H1 (cell line): ENCODE results near the gene GALE. TPM values are rescaled to one million over a fixed set of nuclear protein-coding genes. Genes with fewer than 3 reads are reported as not detected.

ENCODE experiments used
- CTCF ChIA-PET: fragments of 300-600 bp; sonication (Branson Sonifier 250); formaldehyde crosslinking; loops from one replicate; lab custom pipeline; 2021; ENCODE audit not compliant: partially characterized antibody; lab: Charles Lee
- POLR2A ChIA-PET: fragments of 300-600 bp; sonication (Branson Sonifier 250); formaldehyde crosslinking; loops from one replicate; lab custom pipeline; 2021; ENCODE audit warnings: inconsistent platforms; ENCODE audit not compliant: partially characterized antibody; lab: Charles Lee
- DNase-seq, 2 experiments: peaks; one replicate each; pipeline versions ENCODE4 v3.0.0 to v3.0.0-alpha.2; 2010 to 2022; ENCODE audit warnings: low spot score in 2 of 2, low read depth in 1 of 2, mixed read lengths in 1 of 2
- FAIRE-seq: peaks from 2 replicates; lab custom pipeline; 2011; peaks lifted over from hg19 to GRCh38; lab: Jason Lieb, UNC
- H2AFZ ChIP-seq: 2 replicates; pipeline ENCODE4 v1.8.1; 2012; ENCODE audit warnings: low read length, inconsistent platforms
- H2AK5ac ChIP-seq: 2 replicates; pipeline ENCODE4 v1.6.1; 2013; ENCODE audit warnings: low read depth, low read length
- H2BK120ac ChIP-seq: replicated peaks from 2 replicates; pipeline ENCODE3; 2013; ENCODE audit warnings: low read depth, low read length, inconsistent platforms
- H2BK12ac ChIP-seq: 2 replicates; pipeline ENCODE4 v1.6.1; 2013; ENCODE audit warnings: low read depth, low read length
- H2BK15ac ChIP-seq: 2 replicates; pipeline ENCODE4 v1.6.1; 2013; ENCODE audit warnings: low read length
- H2BK20ac ChIP-seq: 2 replicates; pipeline ENCODE4 v1.6.1; 2013; ENCODE audit warnings: low read length
- H2BK5ac ChIP-seq: 2 replicates; pipeline ENCODE4 v1.6.1; 2013; ENCODE audit warnings: low read depth, low read length
- H3K14ac ChIP-seq: 2 replicates; pipeline ENCODE4 v1.6.1; 2013; ENCODE audit warnings: inconsistent platforms; ENCODE audit not compliant: insufficient read length
- H3K18ac ChIP-seq: 2 replicates; pipeline ENCODE4 v1.6.1; 2013; ENCODE audit warnings: low read length; ENCODE audit errors: extremely low read depth
- H3K23ac ChIP-seq: 2 replicates; pipeline ENCODE4 v1.6.1; 2013; ENCODE audit warnings: inconsistent platforms; ENCODE audit not compliant: insufficient read length
- H3K23me2 ChIP-seq: 2 replicates; pipeline ENCODE4 v1.6.1; 2013; ENCODE audit warnings: low read depth, low read length
- H3K27ac ChIP-seq: 2 replicates; pipeline ENCODE4 v1.6.1; 2011; ENCODE audit warnings: low read depth, low read length, inconsistent platforms
- H3K27me3 ChIP-seq, 4 experiments: replicated peaks in 1 of 4; 1 replicate in 1 of 4; 2 replicates in 3 of 4; pipeline versions ENCODE4 v1.6.1 to v1.8.1; 2011 to 2013; ENCODE audit warnings: low read length in 3 of 4, mild to moderate bottlenecking in 3 of 4, inconsistent platforms in 2 of 4, mixed read lengths in 2 of 4, moderate library complexity in 1 of 4; ENCODE audit not compliant: control insufficient read depth in 3 of 4, insufficient read depth in 3 of 4; ENCODE audit errors: extremely low read depth in 1 of 4
- H3K36me3 ChIP-seq, 4 experiments: 2 replicates each; pipeline versions ENCODE4 v1.6.1 to v1.8.1; 2011 to 2013; ENCODE audit warnings: mild to moderate bottlenecking in 4 of 4, low read length in 3 of 4, moderate library complexity in 2 of 4, control low read depth in 1 of 4, inconsistent platforms in 1 of 4; ENCODE audit not compliant: insufficient read depth in 4 of 4, control insufficient read depth in 2 of 4
- H3K4ac ChIP-seq: replicated peaks from 2 replicates; pipeline ENCODE3; 2013; ENCODE audit warnings: low read length, low read depth, mixed read lengths, inconsistent platforms; ENCODE audit not compliant: insufficient read length
- H3K4me1 ChIP-seq, 4 experiments: replicated peaks in 1 of 4; 1 replicate in 1 of 4; 2 replicates in 3 of 4; pipeline versions ENCODE4 v1.6.1 to v1.8.1; 2011 to 2013; ENCODE audit warnings: low read length in 3 of 4, inconsistent platforms in 2 of 4, mixed read lengths in 1 of 4; ENCODE audit not compliant: insufficient read depth in 4 of 4, control insufficient read depth in 3 of 4
- H3K4me2 ChIP-seq, 2 experiments: 2 replicates each; pipeline versions ENCODE4 v1.6.1 to v1.8.1; 2011 to 2013; ENCODE audit warnings: low read depth in 2 of 2, low read length in 2 of 2, control low read depth in 1 of 2, inconsistent platforms in 1 of 2, mild to moderate bottlenecking in 1 of 2; ENCODE audit not compliant: insufficient read depth in 1 of 2
- H3K4me3 ChIP-seq, 4 experiments: fragments of 200-600, 300-600 bp in 1 of 4; sonication (generic), shearing (Covaris generic), sonication (Bioruptor Twin) in 1 of 4; 2 replicates each; pipeline versions ENCODE4 v1.5.1 to v1.8.1; 2011 to 2016; ENCODE audit warnings: low read length in 4 of 4, low read depth in 3 of 4, control low read depth in 2 of 4, inconsistent platforms in 2 of 4, mild to moderate bottlenecking in 2 of 4, mixed read lengths in 1 of 4, moderate library complexity in 1 of 4; ENCODE audit not compliant: insufficient read depth in 2 of 4; ENCODE audit errors: extremely low read depth in 1 of 4
- H3K56ac ChIP-seq: replicated peaks from 2 replicates; pipeline ENCODE3; 2013; ENCODE audit warnings: low read depth, mild to moderate bottlenecking, mixed read lengths, low read length, inconsistent platforms; ENCODE audit not compliant: insufficient read length
- H3K79me1 ChIP-seq: 2 replicates; pipeline ENCODE4 v1.6.1; 2013; ENCODE audit warnings: low read depth, low read length, control low read depth
- H3K79me2 ChIP-seq, 2 experiments: 2 replicates each; pipeline versions ENCODE4 v1.6.1 to v1.8.1; 2012 to 2013; ENCODE audit warnings: low read length in 2 of 2, mild to moderate bottlenecking in 2 of 2, inconsistent platforms in 1 of 2; ENCODE audit not compliant: insufficient read depth in 2 of 2, control insufficient read depth in 1 of 2
- H3K9ac ChIP-seq, 4 experiments: replicated peaks in 1 of 4; 1 replicate in 1 of 4; 2 replicates in 3 of 4; pipeline versions ENCODE4 v1.6.1 to v1.8.1; 2011 to 2013; ENCODE audit warnings: low read depth in 3 of 4, low read length in 3 of 4, control low read depth in 2 of 4, mild to moderate bottlenecking in 2 of 4, moderate library complexity in 2 of 4, inconsistent platforms in 1 of 4; ENCODE audit errors: extremely low read depth in 1 of 4
- H3K9me3 ChIP-seq, 2 experiments: 2 replicates each; pipeline versions ENCODE4 v1.6.1 to v1.8.1; 2012 to 2013; ENCODE audit warnings: mild to moderate bottlenecking in 2 of 2, moderate library complexity in 2 of 2, control low read depth in 1 of 2, inconsistent platforms in 1 of 2, low read depth in 1 of 2, low read length in 1 of 2, mixed read lengths in 1 of 2; ENCODE audit not compliant: insufficient read depth in 2 of 2
- H4K20me1 ChIP-seq, 2 experiments: replicated peaks in 1 of 2; 2 replicates each; pipeline versions ENCODE3 to v1.8.1; 2011 to 2013; ENCODE audit warnings: inconsistent platforms in 2 of 2, low read length in 2 of 2, mild to moderate bottlenecking in 1 of 2; ENCODE audit not compliant: insufficient read depth in 2 of 2, control insufficient read depth in 1 of 2
- H4K5ac ChIP-seq: 2 replicates; pipeline ENCODE4 v1.6.1; 2013; ENCODE audit warnings: low read length, low read depth, mixed read lengths, inconsistent platforms; ENCODE audit not compliant: insufficient read length
- H4K8ac ChIP-seq: 2 replicates; pipeline ENCODE4 v1.8.0; 2013; ENCODE audit warnings: mild to moderate bottlenecking, moderate library complexity, low read length, inconsistent platforms; ENCODE audit not compliant: insufficient read depth; ENCODE audit errors: extremely low read depth
- H4K91ac ChIP-seq: replicated peaks from 2 replicates; pipeline ENCODE3; 2013; ENCODE audit warnings: low read length, mixed read lengths, inconsistent platforms; ENCODE audit not compliant: insufficient read length
- RAD21 ChIP-seq, 2 experiments: IDR thresholded peaks in 1 of 2; conservative IDR thresholded peaks in 1 of 2; 2 replicates each; pipeline ENCODE4 v1.6.1; 2011; ENCODE audit warnings: low read depth in 2 of 2, low read length in 2 of 2, improper control_type of control experiment in 1 of 2, inconsistent platforms in 1 of 2, mild to moderate bottlenecking in 1 of 2, moderate library complexity in 1 of 2
- WGBS, 2 experiments: shearing (Covaris generic) in 1 of 2; methylation state at CpG; one replicate each; pipeline versions ENCODE4 v1.1.6 to v1.1.7; 2013 to 2015; ENCODE audit warnings: low lambda C conversion rate in 2 of 2, mixed read lengths in 2 of 2, inconsistent platforms in 1 of 2, low coverage in 1 of 2, missing lambda C conversion rate in 1 of 2; ENCODE audit not compliant: insufficient replicate concordance in 2 of 2, insufficient coverage in 1 of 2, insufficient read length in 1 of 2; ENCODE audit errors: extremely low coverage in 1 of 2, missing lambda C conversion rate in 1 of 2; 5-methylcytosine and 5-hydroxymethylcytosine counted together
- polyA plus RNA-seq, 7 experiments: library from polyadenylated mRNA; depleted of rRNA in 3 of 7; stranded (reverse) in 5 of 7; unstranded in 2 of 7; fragments of >200 nt in 5 of 7; fragments of 200-250 nt in 2 of 7; gene quantifications; 1 replicate in 5 of 7; 2 replicates in 1 of 7; 4 replicates in 1 of 7; pipeline versions ENCODE4 v1.2.1 to v1.2.3, GENCODE V29; 2011 to 2013; ENCODE audit warnings: missing spikeins in 2 of 7, mixed read lengths in 2 of 7
- total RNA-seq: library from RNA; stranded (reverse); fragmentation: NEBNext Ultra II Directional; extraction: Animal tissue kit (Norgen Biotek cat#: 25700); gene quantifications from 2 replicates; pipeline ENCODE4 v1.2.1, GENCODE V29; 2021

Gene GALE
- total and polyA plus RNA-seq, 2 of the 8 experiments (the other 6 are each of a cell fraction or from before 2014, with no cell fraction given): 26.0 to 33.9 TPM

GRCh38 chr1:23784846-23785245 is 15.7 kb downstream of the GALE start:
- H2AFZ ChIP-seq: no peak overlapping the region
- no peak overlapping the region for H3K4me2 ChIP-seq
- H3K9me3 ChIP-seq: no peaks in the 10 kb centered on the region
- H3K27me3 ChIP-seq: no peaks in the 10 kb centered on the region
- no peak overlapping the region for H2BK15ac ChIP-seq
- H4K91ac ChIP-seq: no peak overlapping the region
- H3K4me1 ChIP-seq: no peaks in the 10 kb centered on the region
- H4K8ac ChIP-seq: no peak overlapping the region
- no peak overlapping the region for H3K4ac ChIP-seq
- CTCF ChIA-PET: interaction anchor here (0.6 to 2.2 kb wide), 3 partner anchors 13 to 254 kb away, joined by 3 to 7 read pairs (median 3); no protein-coding TSS in a partner anchor
- no peak overlapping the region for H3K18ac ChIP-seq
- H3K79me1 ChIP-seq: no peaks in the 10 kb centered on the region; the same call in 1 of the 2 replicates
- H3K4me3 ChIP-seq: no peak overlapping the region
- no peak overlapping the region for H2BK20ac ChIP-seq
- no peak for FAIRE-seq
- H3K79me2 ChIP-seq: peaks cover 0 to 10% of the 10 kb centered on the region in 2 experiments; a peak in 2 of 4 replicates
- H4K20me1 ChIP-seq: peaks cover 0 to 3% of the 10 kb centered on the region in 2 experiments
- H3K23me2 ChIP-seq: no peaks in the 10 kb centered on the region
- POLR2A ChIA-PET: interaction anchor here (12.5 kb wide), 1 partner anchor 11 kb away, joined by 192 read pairs; the partner anchor contains the start of genes GALE and LYPLA2
- no peak overlapping the region for H3K27ac ChIP-seq
- no peak for DNase-seq
- H3K23ac ChIP-seq: no peak overlapping the region
- H3K56ac ChIP-seq: no peak overlapping the region
- H2BK5ac ChIP-seq: no peak overlapping the region
- H3K14ac ChIP-seq: no peak overlapping the region
- peaks cover 13 to 34% (median 28%) of the 10 kb centered on the region in 4 experiments for H3K36me3 ChIP-seq
- H2AK5ac ChIP-seq: no peak overlapping the region
- WGBS, 2 experiments: 90% methylated on average over 4 of the region's 4 CpGs; no CpG with 5 or more reads in 1 of the 2 experiments
- H2BK12ac ChIP-seq: no peak overlapping the region
- H4K5ac ChIP-seq: no peak overlapping the region
- no peak overlapping the region for H2BK120ac ChIP-seq
- H3K9ac ChIP-seq: no peak overlapping the region
- TF ChIP-seq RAD21 (IDR thresholded peaks at IDR 0.05 in 1 of 2, conservative IDR thresholded peaks at IDR 0.05 in 1 of 2; ENCODE audit: low read depth in 2 of 2, low read length in 2 of 2): no peak
